Measurements from ENCODE around the gene SNX30. TPM values are rescaled to one million over a fixed set of nuclear protein-coding genes. Genes with fewer than 3 reads are reported as not detected.

SNX30 gene
- total RNA-seq, 1 experiment from 2014 or later: 6.4 TPM

- BruUV-seq (replicated peaks): no TSS peak
- H2AFZ ChIP-seq (ENCODE audit: low read length): no peak overlapping the region
- H3K4me3 ChIP-seq (ENCODE audit: low read length): no peak overlapping the region
- POLR2A ChIA-PET (ENCODE audit: unreplicated experiment): no interaction called here
- no peaks in the 10 kb centered on the region for H4K20me1 ChIP-seq (ENCODE audit: low read length)
- no peaks in the 10 kb centered on the region for H3K79me2 ChIP-seq (ENCODE audit: low read length)
- CTCF ChIA-PET: no interaction called here
- no peak overlapping the region for H3K9ac ChIP-seq (ENCODE audit: low read length)
- ATAC-seq (no peak), DNase-seq (no peak)
- peaks cover 5% of the 10 kb centered on the region; the same call in 1 of the 2 replicates for H3K4me1 ChIP-seq (ENCODE audit: insufficient read depth, low read length)
- no peaks in the 10 kb centered on the region for H3K9me3 ChIP-seq (ENCODE audit: low read length)
- H3K4me2 ChIP-seq (ENCODE audit: low read length): no peak overlapping the region
- no peaks in the 10 kb centered on the region for H3K36me3 ChIP-seq (ENCODE audit: low read depth, low read length)
- TF ChIP-seq EZH2 (IDR thresholded peaks at IDR 0.05; ENCODE audit: low read length, unreplicated experiment) (no peak), EZH2phosphoT487 (IDR thresholded peaks at IDR 0.05; ENCODE audit: borderline replicate concordance, low read length) (no peak), CTCF (conservative IDR thresholded peaks at IDR 0.05; ENCODE audit: low read depth, low read length) (no peak)
- no peaks in the 10 kb centered on the region for H3K27me3 ChIP-seq (ENCODE audit: low read length)
- no peak overlapping the region for H3K27ac ChIP-seq (ENCODE audit: low read length)
- H3K9me2 ChIP-seq (replicated peaks; ENCODE audit: low read length): no peaks in the 10 kb centered on the region
- intact Hi-C loops (cut with micrococcal nuclease): no loop called here
- no peaks in the 10 kb centered on the region for H3F3A ChIP-seq (ENCODE audit: low read length, unreplicated experiment)
Observed at GRCh38 chr9:112849363-112849922, 98.9 kb downstream of the SNX30 start.

GRCh38 chr9:112850840-112851239 is 100.3 kb downstream of the SNX30 start:
- no peak overlapping the region for H3K27ac ChIP-seq (ENCODE audit: low read length)
- no peaks in the 10 kb centered on the region for H3K27me3 ChIP-seq (ENCODE audit: low read length)
- DNase-seq: no peak
- intact Hi-C loops (cut with micrococcal nuclease): no loop called here
- no peak for ATAC-seq
- no peaks in the 10 kb centered on the region for H3K36me3 ChIP-seq (ENCODE audit: low read depth, low read length)
- H3K9me2 ChIP-seq (replicated peaks; ENCODE audit: low read length): no peaks in the 10 kb centered on the region
- H2AFZ ChIP-seq (ENCODE audit: low read length): no peak overlapping the region
- BruUV-seq (replicated peaks): no TSS peak
- H3K9me3 ChIP-seq (ENCODE audit: low read length): no peaks in the 10 kb centered on the region
- H3K4me1 ChIP-seq (ENCODE audit: insufficient read depth, low read length): no peaks in the 10 kb centered on the region
- TF ChIP-seq EZH2phosphoT487 (IDR thresholded peaks at IDR 0.05; ENCODE audit: borderline replicate concordance, low read length) (no peak), EZH2 (IDR thresholded peaks at IDR 0.05; ENCODE audit: low read length, unreplicated experiment) (no peak), CTCF (conservative IDR thresholded peaks at IDR 0.05; ENCODE audit: low read depth, low read length) (no peak)
- ChIA-PET CTCF (no interaction called here), POLR2A (ENCODE audit: unreplicated experiment) (no interaction called here)
- no peak overlapping the region for H3K4me3 ChIP-seq (ENCODE audit: low read length)
- H3K79me2 ChIP-seq (ENCODE audit: low read length): no peaks in the 10 kb centered on the region
- no peak overlapping the region for H3K4me2 ChIP-seq (ENCODE audit: low read length)
- no peaks in the 10 kb centered on the region for H3F3A ChIP-seq (ENCODE audit: low read length, unreplicated experiment)
- no peak overlapping the region for H3K9ac ChIP-seq (ENCODE audit: low read length)
- no peaks in the 10 kb centered on the region for H4K20me1 ChIP-seq (ENCODE audit: low read length)

- H3K4me3 ChIP-seq (ENCODE audit: low read length): no peak overlapping the region
- H3K9me3 ChIP-seq (ENCODE audit: low read length): no peaks in the 10 kb centered on the region
- H4K20me1 ChIP-seq (ENCODE audit: low read length): no peaks in the 10 kb centered on the region
- H3K9ac ChIP-seq (ENCODE audit: low read length): no peak overlapping the region
- ChIA-PET CTCF (no interaction called here), POLR2A (ENCODE audit: unreplicated experiment) (no interaction called here)
- no peaks in the 10 kb centered on the region for H3K9me2 ChIP-seq (replicated peaks; ENCODE audit: low read length)
- ATAC-seq (no peak), DNase-seq (no peak)
- no peak overlapping the region for H2AFZ ChIP-seq (ENCODE audit: low read length)
- TF ChIP-seq CTCF (conservative IDR thresholded peaks at IDR 0.05; ENCODE audit: low read depth, low read length) (no peak), EZH2 (IDR thresholded peaks at IDR 0.05; ENCODE audit: low read length, unreplicated experiment) (no peak), EZH2phosphoT487 (IDR thresholded peaks at IDR 0.05; ENCODE audit: borderline replicate concordance, low read length) (no peak)
- no peaks in the 10 kb centered on the region for H3K27me3 ChIP-seq (ENCODE audit: low read length)
- no peaks in the 10 kb centered on the region for H3F3A ChIP-seq (ENCODE audit: low read length, unreplicated experiment)
- no peaks in the 10 kb centered on the region for H3K79me2 ChIP-seq (ENCODE audit: low read length)
- no peak overlapping the region for H3K4me2 ChIP-seq (ENCODE audit: low read length)
- no peaks in the 10 kb centered on the region for H3K4me1 ChIP-seq (ENCODE audit: insufficient read depth, low read length)
- no peaks in the 10 kb centered on the region for H3K36me3 ChIP-seq (ENCODE audit: low read depth, low read length)
- H3K27ac ChIP-seq (ENCODE audit: low read length): no peak overlapping the region
- intact Hi-C loops (cut with micrococcal nuclease): no loop called here
- no TSS peak for BruUV-seq (replicated peaks)
Observed at GRCh38 chr9:112852741-112853504, 102.4 kb downstream of the SNX30 start.
